MCF 10A (cell line): ENCODE results near the gene PLXNC1. TPM values are rescaled to one million over a fixed set of nuclear protein-coding genes. Genes with fewer than 3 reads are reported as not detected.
A peak's percentile ranks its signal among the peaks of the same experiment; 100 is the strongest.

ENCODE experiments used
- BruUV-seq: library from RNA; stranded (reverse); fragments of 400-500 nt; replicated peaks from 2 replicates; lab custom pipeline; 2021; lab: Mats Ljungman, UMichigan
- CTCF ChIA-PET: fragments of 300-600 bp; sonication (Branson Sonifier 250); formaldehyde crosslinking; extraction: SDS; loops from one replicate; lab custom pipeline; 2021; ENCODE audit warnings: antibody characterized with exemption, inconsistent platforms; lab: Yijun Ruan, JAX
- POLR2A ChIA-PET: fragments of 300-600, 350-650 bp; sonication (Branson Sonifier 250); formaldehyde crosslinking; extraction: SDS; loops from one replicate; lab custom pipeline; 2020; ENCODE audit warnings: antibody characterized with exemption, inconsistent platforms; lab: Yijun Ruan, JAX
- DNase-seq: peaks from one replicate; pipeline ENCODE4 v3.0.0-alpha.2; 2018; ENCODE audit not compliant: unreplicated experiment
- H3K27ac Mint-ChIP-seq: one replicate; pipeline ENCODE4 v1.8.0; 2022; ENCODE audit warnings: mild to moderate bottlenecking, low read depth, mixed read lengths; ENCODE audit not compliant: unreplicated experiment
- H3K27me3 Mint-ChIP-seq: one replicate; pipeline ENCODE4 v1.8.0; 2022; ENCODE audit warnings: mixed read lengths; ENCODE audit not compliant: insufficient read depth, unreplicated experiment
- H3K36me3 Mint-ChIP-seq: one replicate; pipeline ENCODE4 v1.8.0; 2022; ENCODE audit warnings: mild to moderate bottlenecking, moderate library complexity, mixed read lengths; ENCODE audit not compliant: insufficient read depth, unreplicated experiment
- H3K4me1 Mint-ChIP-seq: one replicate; pipeline ENCODE4 v1.8.0; 2022; ENCODE audit warnings: mixed read lengths; ENCODE audit not compliant: insufficient read depth, unreplicated experiment
- H3K4me3 Mint-ChIP-seq: one replicate; pipeline ENCODE4 v1.8.0; 2022; ENCODE audit warnings: mild to moderate bottlenecking, moderate library complexity, mixed read lengths; ENCODE audit not compliant: unreplicated experiment
- H3K9me3 Mint-ChIP-seq: one replicate; pipeline ENCODE4 v1.8.0; 2022; ENCODE audit warnings: mixed read lengths; ENCODE audit not compliant: unreplicated experiment
- CTCF ChIP-seq: fragments of 200-600 bp; IDR thresholded peaks from one replicate; pipeline ENCODE4 v1.8.0; 2022; ENCODE audit warnings: antibody characterized with exemption, mild to moderate bottlenecking; ENCODE audit not compliant: unreplicated experiment
- intact Hi-C: fragments of 100-400 bp; cut with micrococcal nuclease; formaldehyde crosslinking; loops from 2 replicates; pipeline ENCODE4 v1.14.1; 2022
- total RNA-seq: library from RNA; stranded (reverse); gene quantifications from 2 replicates; pipeline ENCODE4 v1.2.3, GENCODE V29; 2022

PLXNC1 gene
- total RNA-seq, 1 experiment from 2014 or later = 2.4 TPM

DNA sequence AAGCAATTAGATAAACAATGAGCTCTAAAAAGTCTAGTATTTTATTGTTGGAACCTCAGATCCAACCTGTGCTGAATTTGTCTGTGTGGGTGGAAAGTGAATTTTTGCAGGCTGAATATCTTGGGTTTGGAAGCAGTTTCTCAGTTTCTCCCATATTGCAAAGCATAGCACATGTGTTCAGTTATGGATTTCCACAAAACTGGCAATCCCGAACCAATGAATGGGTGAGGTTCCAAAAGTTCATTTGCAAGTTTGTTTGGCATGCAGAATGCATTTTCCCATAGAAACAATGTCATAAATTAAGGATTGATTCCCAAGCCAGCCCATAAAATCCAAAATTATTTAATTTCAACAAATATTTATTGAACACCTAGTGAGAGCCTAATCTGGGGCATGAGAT is 43.4 kb downstream of the PLXNC1 start:
- no TSS peak for BruUV-seq
- POLR2A ChIA-PET = interaction anchor here (0.6 to 1.2 kb wide), 2 partner anchors 18 to 360 kb away, joined by 3 read pairs; no protein-coding TSS in a partner anchor
- H3K4me3 Mint-ChIP-seq = no peak overlapping the region
- intact Hi-C loops = no loop called here
- H3K9me3 Mint-ChIP-seq = peaks cover 6% of the 10 kb centered on the region
- no peak overlapping the region for H3K27ac Mint-ChIP-seq
- no peak for TF ChIP-seq CTCF
- CTCF ChIA-PET = interaction anchor here (1.4 kb wide), 1 partner anchor 29 kb away, joined by 6 read pairs; no protein-coding TSS in a partner anchor
- H3K27me3 Mint-ChIP-seq = no peaks in the 10 kb centered on the region
- H3K36me3 Mint-ChIP-seq = no peaks in the 10 kb centered on the region
- no peak for DNase-seq
- peaks cover 7% of the 10 kb centered on the region for H3K4me1 Mint-ChIP-seq

- POLR2A ChIA-PET = interaction anchor here (1.1 to 1.2 kb wide), 4 partner anchors 9 to 19 kb away, joined by 3 read pairs; no protein-coding TSS in a partner anchor
- no peak for DNase-seq
- Mint-ChIP-seq H3K27ac (no peak overlapping the region), H3K27me3 (no peaks in the 10 kb centered on the region), H3K9me3 (peaks cover 6% of the 10 kb centered on the region), H3K36me3 (no peaks in the 10 kb centered on the region), H3K4me1 (peaks cover 7% of the 10 kb centered on the region), H3K4me3 (no peak overlapping the region)
- CTCF ChIA-PET = interaction anchor here (1.2 to 1.4 kb wide), 2 partner anchors 28 to 283 kb away, joined by 3 to 6 read pairs; no protein-coding TSS in a partner anchor
- intact Hi-C loops = no loop called here
- TF ChIP-seq CTCF = no peak
- BruUV-seq = no TSS peak
These were observed 44.1 kb downstream of the PLXNC1 start for GRCh38 chr12:94192506-94192905.

- Mint-ChIP-seq H3K27ac (no peak overlapping the region), H3K36me3 (no peaks in the 10 kb centered on the region), H3K4me1 (peaks cover 7% of the 10 kb centered on the region), H3K27me3 (no peaks in the 10 kb centered on the region), H3K9me3 (peaks cover 6% of the 10 kb centered on the region), H3K4me3 (no peak overlapping the region)
- ChIA-PET CTCF (interaction anchor here (0.7 to 1.4 kb wide), 3 partner anchors 28 to 519 kb away, joined by 3 to 6 read pairs (median 4); no protein-coding TSS in a partner anchor), POLR2A (interaction anchor here (1.1 to 1.2 kb wide), 4 partner anchors 10 to 20 kb away, joined by 3 read pairs; no protein-coding TSS in a partner anchor)
- intact Hi-C loops = no loop called here
- DNase-seq = no peak
- BruUV-seq = no TSS peak
- TF ChIP-seq CTCF = no peak
These were observed 44.8 kb downstream of the PLXNC1 start for GRCh38 chr12:94193168-94193567.

GRCh38 chr12:94195483-94195882 is 47.1 kb downstream of the PLXNC1 start:
- TF ChIP-seq CTCF = peak; percentile 5
- H3K36me3 Mint-ChIP-seq = no peaks in the 10 kb centered on the region
- ChIA-PET CTCF (no interaction called here), POLR2A (no interaction called here)
- peaks cover 7% of the 10 kb centered on the region for H3K4me1 Mint-ChIP-seq
- no peak overlapping the region for H3K4me3 Mint-ChIP-seq
- intact Hi-C loops = no loop called here
- BruUV-seq = no TSS peak
- peaks cover 5% of the 10 kb centered on the region for H3K9me3 Mint-ChIP-seq
- no peak overlapping the region for H3K27ac Mint-ChIP-seq
- H3K27me3 Mint-ChIP-seq = no peaks in the 10 kb centered on the region
- DNase-seq = no peak
